ENCODE data around the gene DPH2. TPM values are rescaled to one million over a fixed set of nuclear protein-coding genes. Genes with fewer than 3 reads are reported as not detected.
A peak's percentile ranks its signal among the peaks of the same experiment; 100 is the strongest.

The DPH2 gene
- polyA plus RNA-seq, 1 of the 3 experiments (the other 2 are of a cell fraction) = 76.9 TPM

- 88% methylated on average over 28 of the region's 42 CpGs for WGBS (ENCODE audit: low lambda C conversion rate)
- ChIA-PET POLR2A (interaction anchor here (1.6 kb wide), 1 partner anchor 227 kb away, joined by 4 read pairs; the partner anchor contains the start of gene ST3GAL3), CTCF (interaction anchor here (0.6 to 15.4 kb wide), 21 partner anchors 9 to 465 kb away, joined by 3 to 533 read pairs (median 8); partner anchors contain the start of genes IPO13 and PTPRF)
- no peak within 1 kb of the TSS for H3K9ac ChIP-seq
- no peaks in the 10 kb centered on the region for H3K9me3 ChIP-seq
- H3K36me3 ChIP-seq (replicated peaks in 1 of 2; ENCODE audit: control insufficient read depth in 1 of 2, insufficient read depth in 2 of 2, low read length in 1 of 2) = peaks cover 0 to 7% of the 10 kb centered on the region in 2 experiments
- DNase-seq = no peak
- no peak within 1 kb of the TSS for H3K27ac ChIP-seq (ENCODE audit: low read depth in 2 of 2, low read length in 1 of 2)
- no peak within 1 kb of the TSS; a peak in 1 of 4 replicates for H3K4me3 ChIP-seq (ENCODE audit: low read depth in 2 of 2, low read length in 1 of 2)
- H3K27me3 ChIP-seq (ENCODE audit: insufficient read depth) = no peaks in the 10 kb centered on the region
- H2AFZ ChIP-seq (ENCODE audit: low read depth) = no peak within 1 kb of the TSS
- H4K20me1 ChIP-seq (ENCODE audit: insufficient read depth) = no peaks in the 10 kb centered on the region
- no peak for TF ChIP-seq GABPA (IDR thresholded peaks at IDR 0.05; ENCODE audit: low read depth)
- no peak for TF ChIP-seq SIN3A (IDR thresholded peaks at IDR 0.05; ENCODE audit: borderline replicate concordance, low read depth, low read length)
- TF ChIP-seq FOXM1 (IDR thresholded peaks at IDR 0.05; ENCODE audit: low read depth) = no peak
- H3K79me2 ChIP-seq (ENCODE audit: insufficient read depth) = no peaks in the 10 kb centered on the region
- H3K4me2 ChIP-seq = no peak within 1 kb of the TSS
- no peaks in the 10 kb centered on the region for H3K9me2 ChIP-seq
- H3F3A ChIP-seq (replicated peaks; ENCODE audit: insufficient read depth) = no peaks in the 10 kb centered on the region
- peaks cover 0 to 10% of the 10 kb centered on the region in 2 experiments; a peak in 2 of 4 replicates for H3K4me1 ChIP-seq (ENCODE audit: control insufficient read depth in 1 of 2, insufficient read depth in 2 of 2, low read depth in 1 of 2, low read length in 1 of 2)
Observed at GRCh38 chr1:43933386-43934100, 36.3 kb upstream of the DPH2 start, which contains the start of gene ARTN. Gene ARTN, plus strand, starts transcription at chr1:43933801. Its CDS starts 1,856 bp downstream, at chr1:43935657.

GRCh38 chr1:43934101-43934985 lies 35.5 kb upstream of the DPH2 start:
- no peaks in the 10 kb centered on the region for H3K27me3 ChIP-seq (ENCODE audit: insufficient read depth)
- no peaks in the 10 kb centered on the region for H4K20me1 ChIP-seq (ENCODE audit: insufficient read depth)
- no peaks in the 10 kb centered on the region for H3K9me2 ChIP-seq
- no peaks in the 10 kb centered on the region for H3F3A ChIP-seq (replicated peaks; ENCODE audit: insufficient read depth)
- no peak overlapping the region for H3K9ac ChIP-seq
- peaks cover 0 to 4% of the 10 kb centered on the region in 2 experiments for H3K36me3 ChIP-seq (replicated peaks in 1 of 2; ENCODE audit: control insufficient read depth in 1 of 2, insufficient read depth in 2 of 2, low read length in 1 of 2)
- H3K79me2 ChIP-seq (ENCODE audit: insufficient read depth) = no peaks in the 10 kb centered on the region
- no peak overlapping the region for H2AFZ ChIP-seq (ENCODE audit: low read depth)
- CTCF ChIA-PET = interaction anchor here (0.6 to 15.4 kb wide), 90 partner anchors 10 to 1472 kb away, joined by 3 to 533 read pairs (median 5); partner anchors contain the start of genes CCDC24, DPH2, IPO13 and KDM4A
- H3K4me3 ChIP-seq (ENCODE audit: low read depth in 2 of 2, low read length in 1 of 2) = no peak overlapping the region; a peak in 1 of 4 replicates
- POLR2A ChIA-PET = interaction anchor here (0.6 to 2.7 kb wide), 5 partner anchors 21 to 284 kb away, joined by 3 to 26 read pairs (median 4); partner anchors contain the start of genes KDM4A and ST3GAL3
- DNase-seq = peak; percentile 96
- 63% methylated on average over 8 of the region's 13 CpGs for WGBS (ENCODE audit: low lambda C conversion rate)
- TF ChIP-seq PBX3 (IDR thresholded peaks at IDR 0.05) = no peak
- TF ChIP-seq CHD2 (IDR thresholded peaks at IDR 0.05; ENCODE audit: low read length, partially characterized antibody) = peak; percentile 44
- TF ChIP-seq GATA2 (CRISPR knock-in tag; IDR thresholded peaks at IDR 0.05) = no peak
- TF ChIP-seq RAD21 (IDR thresholded peaks at IDR 0.05; ENCODE audit: low read length) = peak; percentile 92
- no peak for TF ChIP-seq FOSL2 (IDR thresholded peaks at IDR 0.05; ENCODE audit: borderline replicate concordance, low read depth)
- no peak for TF ChIP-seq FOXM1 (IDR thresholded peaks at IDR 0.05; ENCODE audit: low read depth)
- no peak for TF ChIP-seq TAF1 (IDR thresholded peaks at IDR 0.05; ENCODE audit: borderline replicate concordance, low read depth, low read length)
- no peak for TF ChIP-seq ELF1 (IDR thresholded peaks at IDR 0.05)
- TF ChIP-seq CTCF (IDR thresholded peaks at IDR 0.05) = peak; percentile 93
- TF ChIP-seq SMC3 (IDR thresholded peaks at IDR 0.05; ENCODE audit: low read depth, low read length) = peak; percentile 94
- peaks cover 0 to 10% of the 10 kb centered on the region in 2 experiments; a peak in 2 of 4 replicates for H3K4me1 ChIP-seq (ENCODE audit: control insufficient read depth in 1 of 2, insufficient read depth in 2 of 2, low read depth in 1 of 2, low read length in 1 of 2)
- H3K27ac ChIP-seq (ENCODE audit: low read depth in 2 of 2, low read length in 1 of 2) = no peak overlapping the region
- no peak overlapping the region for H3K4me2 ChIP-seq
- no peaks in the 10 kb centered on the region for H3K9me3 ChIP-seq

Measured in SK-N-SH (cell line).